ENCODE data around the gene TGFBR1.

TGFBR1 gene

DNA sequence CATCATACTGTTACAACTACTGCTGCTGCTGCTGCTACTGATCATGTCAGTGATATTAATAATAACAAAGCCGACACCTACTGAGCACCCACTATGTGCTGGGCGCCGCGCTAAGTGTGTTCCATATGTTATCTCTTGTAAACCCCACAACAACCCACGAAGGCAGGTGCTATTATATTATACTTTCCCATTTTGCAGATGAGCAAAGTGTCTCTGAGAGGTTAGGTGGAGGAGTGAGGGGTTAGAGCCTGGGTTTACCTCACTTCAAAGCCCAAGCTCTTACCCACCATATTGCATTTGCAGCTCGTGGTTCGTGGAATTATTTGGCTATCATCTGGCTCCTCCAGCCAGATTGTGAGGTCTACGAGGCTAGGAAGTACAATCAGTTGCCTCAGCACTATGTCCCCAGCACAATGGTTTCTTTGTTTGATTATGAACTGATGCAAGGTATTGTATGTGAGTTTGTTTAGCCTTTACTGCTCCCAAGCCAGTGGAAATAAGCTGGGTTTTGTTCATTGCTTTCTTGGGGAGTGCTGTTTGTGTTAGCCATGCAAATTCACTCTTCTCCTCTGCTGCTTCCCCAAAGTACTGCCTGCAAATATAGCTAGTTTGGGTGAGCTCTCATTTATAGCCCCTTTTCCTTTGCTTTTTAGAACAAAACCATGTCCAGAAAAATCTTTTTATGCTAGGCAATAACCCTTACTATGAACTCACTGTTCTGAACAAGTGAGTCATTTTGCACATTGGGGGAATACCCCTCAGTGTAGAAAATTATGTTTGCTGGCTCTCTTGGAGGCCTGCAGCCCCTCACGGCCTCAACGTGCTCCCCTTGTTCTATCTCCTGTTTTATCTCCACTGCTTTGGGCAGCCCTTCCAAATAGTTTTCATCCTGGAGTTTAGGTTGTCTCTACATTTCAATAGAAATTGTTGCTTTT, 68.9 kb downstream of the TGFBR1 start:
- H3K4me3 ChIP-seq (ENCODE audit: low read depth, low read length): no peak overlapping the region
- TF ChIP-seq, protein P1, sequence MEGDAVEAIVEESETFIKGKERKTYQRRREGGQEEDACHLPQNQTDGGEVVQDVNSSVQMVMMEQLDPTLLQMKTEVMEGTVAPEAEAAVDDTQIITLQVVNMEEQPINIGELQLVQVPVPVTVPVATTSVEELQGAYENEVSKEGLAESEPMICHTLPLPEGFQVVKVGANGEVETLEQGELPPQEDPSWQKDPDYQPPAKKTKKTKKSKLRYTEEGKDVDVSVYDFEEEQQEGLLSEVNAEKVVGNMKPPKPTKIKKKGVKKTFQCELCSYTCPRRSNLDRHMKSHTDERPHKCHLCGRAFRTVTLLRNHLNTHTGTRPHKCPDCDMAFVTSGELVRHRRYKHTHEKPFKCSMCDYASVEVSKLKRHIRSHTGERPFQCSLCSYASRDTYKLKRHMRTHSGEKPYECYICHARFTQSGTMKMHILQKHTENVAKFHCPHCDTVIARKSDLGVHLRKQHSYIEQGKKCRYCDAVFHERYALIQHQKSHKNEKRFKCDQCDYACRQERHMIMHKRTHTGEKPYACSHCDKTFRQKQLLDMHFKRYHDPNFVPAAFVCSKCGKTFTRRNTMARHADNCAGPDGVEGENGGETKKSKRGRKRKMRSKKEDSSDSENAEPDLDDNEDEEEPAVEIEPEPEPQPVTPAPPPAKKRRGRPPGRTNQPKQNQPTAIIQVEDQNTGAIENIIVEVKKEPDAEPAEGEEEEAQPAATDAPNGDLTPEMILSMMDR (conservative IDR thresholded peaks at IDR 0.05; ENCODE audit: low read depth, low read length): no peak
- DNase-seq (ENCODE audit: low read depth): no peak

DNA sequence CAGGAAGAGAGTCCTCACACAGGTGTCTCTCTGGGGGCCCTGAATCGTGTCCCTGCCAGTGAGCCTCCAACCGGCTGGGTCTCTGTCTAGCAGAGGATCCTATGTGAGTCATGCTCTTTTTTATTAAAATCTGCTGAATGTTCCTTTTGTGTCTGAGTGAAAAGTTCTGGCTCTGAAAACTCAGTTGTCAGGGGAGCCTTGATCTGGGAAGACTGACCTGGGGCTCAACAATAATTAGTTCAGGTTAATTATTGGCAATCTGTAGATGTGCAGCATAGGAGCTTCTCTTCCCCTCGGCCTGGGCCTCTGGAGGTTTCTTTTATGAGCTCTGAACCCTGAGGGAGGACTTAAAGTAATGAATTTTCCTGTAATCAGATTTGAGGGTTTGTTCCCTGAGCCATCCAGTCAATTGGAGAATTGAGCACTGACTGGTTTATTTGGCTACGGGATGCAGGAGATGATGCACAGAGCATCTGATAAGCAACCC, 71.7 kb downstream of the TGFBR1 start:
- no peak overlapping the region for H3K4me3 ChIP-seq (ENCODE audit: low read depth, low read length)
- TF ChIP-seq, protein P1 (conservative IDR thresholded peaks at IDR 0.05; ENCODE audit: low read depth, low read length): no peak
- no peak for DNase-seq (ENCODE audit: low read depth)

DNA sequence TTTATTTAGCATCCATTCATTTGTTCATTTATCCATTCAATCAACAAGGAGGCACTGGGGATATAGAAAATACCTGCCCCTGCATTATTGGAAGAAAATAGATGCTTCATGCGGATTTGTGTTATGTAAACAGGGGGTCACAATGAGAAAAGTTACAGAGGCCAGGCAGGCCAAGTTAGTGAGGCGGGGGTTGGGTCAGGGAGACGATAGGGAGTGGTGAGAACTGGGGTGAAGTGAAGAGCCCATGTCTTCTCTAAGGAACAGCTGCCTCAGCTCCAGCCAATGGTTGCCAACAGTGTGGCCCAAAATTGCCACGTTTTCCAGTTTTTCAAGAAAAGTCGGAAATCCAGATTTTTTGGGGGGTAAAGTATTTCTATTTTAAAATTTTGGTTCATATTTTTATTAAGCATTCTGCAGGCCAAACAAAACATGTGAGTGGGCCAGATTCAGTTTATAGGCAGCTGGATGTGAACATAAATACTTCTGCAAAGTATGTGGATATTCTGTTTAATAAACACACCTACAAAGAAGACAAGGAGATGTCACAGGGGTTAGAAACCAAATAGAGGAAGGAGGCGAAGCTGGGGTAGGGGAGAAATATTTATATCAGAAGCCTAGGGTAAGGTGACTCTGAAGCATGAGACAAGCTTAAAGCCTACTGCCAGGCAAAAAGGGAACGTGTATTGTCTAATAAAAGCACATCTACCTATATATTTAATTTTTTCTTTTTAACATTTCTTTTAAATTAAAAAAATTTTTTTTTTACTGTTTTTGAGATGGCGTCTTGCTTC, 72.9 kb downstream of the TGFBR1 start:
- no peak for DNase-seq (ENCODE audit: low read depth)
- H3K4me3 ChIP-seq (ENCODE audit: low read depth, low read length): no peak overlapping the region
- TF ChIP-seq, protein P1 (conservative IDR thresholded peaks at IDR 0.05; ENCODE audit: low read depth, low read length): no peak

DNA sequence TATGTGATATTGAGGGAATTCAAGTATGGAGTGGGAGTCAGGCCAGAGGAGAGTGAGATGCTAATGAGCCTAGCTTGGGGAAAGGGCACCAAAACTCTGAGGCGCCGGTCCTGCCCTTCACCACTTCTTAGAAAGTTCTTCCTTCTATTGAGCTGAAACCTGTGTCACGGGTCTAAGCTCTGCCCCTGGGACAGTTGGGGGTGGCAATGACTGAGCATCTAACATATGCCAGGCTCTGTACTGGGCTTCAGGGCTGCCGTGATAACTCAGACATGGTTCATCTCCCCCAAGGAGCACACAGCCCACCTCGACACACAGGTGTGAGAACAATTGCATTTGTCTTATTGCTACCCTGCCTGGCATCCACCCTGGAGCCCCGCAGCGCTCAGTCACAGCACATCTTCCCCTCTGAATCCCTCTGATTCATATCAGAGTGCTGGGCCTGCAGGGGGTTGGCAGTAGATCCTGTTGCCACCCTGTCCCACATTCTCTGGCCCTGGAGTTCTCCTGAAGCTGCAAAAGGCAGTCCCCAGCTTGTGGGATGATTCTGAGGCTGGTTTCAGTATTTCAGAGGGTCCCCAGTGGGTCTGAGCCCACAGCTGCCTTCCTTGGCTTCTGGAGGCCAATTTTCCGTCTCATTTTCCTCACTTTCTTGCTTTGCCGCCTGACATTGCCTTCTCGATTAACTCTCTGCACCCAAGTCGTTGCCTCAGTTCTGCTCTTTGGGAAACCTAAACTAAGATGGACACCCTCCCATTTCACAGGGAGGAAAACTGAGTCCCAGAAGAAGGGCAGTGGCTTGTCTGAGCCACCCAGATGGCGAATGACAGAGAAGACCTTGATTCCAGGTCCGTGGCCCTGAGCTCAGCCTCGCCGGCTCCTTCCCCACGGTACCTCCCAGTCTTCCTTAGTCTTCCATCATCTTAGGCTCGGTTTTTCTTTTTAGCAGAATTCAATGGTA, 74.3 kb downstream of the TGFBR1 start:
- no peak overlapping the region for H3K4me3 ChIP-seq (ENCODE audit: low read depth, low read length)
- no peak for DNase-seq (ENCODE audit: low read depth)
- TF ChIP-seq, protein P1 (conservative IDR thresholded peaks at IDR 0.05; ENCODE audit: low read depth, low read length): no peak

DNA sequence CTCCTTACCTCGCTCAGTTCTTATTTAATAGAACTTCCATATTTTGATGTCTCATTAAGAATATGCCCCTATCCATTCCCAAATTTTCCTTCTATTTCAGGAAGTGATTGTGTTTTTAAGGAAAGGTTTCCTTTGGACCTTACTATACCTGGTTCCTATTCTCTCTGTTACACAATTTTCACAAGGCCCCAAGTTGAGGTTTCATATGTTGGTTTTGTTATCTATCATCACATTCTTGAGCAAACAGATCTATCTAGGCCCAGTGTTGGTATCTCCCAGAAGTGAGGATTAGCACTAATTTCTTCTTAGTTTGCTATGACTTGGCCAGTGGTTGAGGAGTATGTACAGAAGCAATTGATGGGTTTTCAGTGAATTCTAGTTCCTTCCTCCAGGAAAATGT, 75.3 kb downstream of the TGFBR1 start:
- TF ChIP-seq, protein P1 (conservative IDR thresholded peaks at IDR 0.05; ENCODE audit: low read depth, low read length): no peak
- no peak for DNase-seq (ENCODE audit: low read depth)

DNA sequence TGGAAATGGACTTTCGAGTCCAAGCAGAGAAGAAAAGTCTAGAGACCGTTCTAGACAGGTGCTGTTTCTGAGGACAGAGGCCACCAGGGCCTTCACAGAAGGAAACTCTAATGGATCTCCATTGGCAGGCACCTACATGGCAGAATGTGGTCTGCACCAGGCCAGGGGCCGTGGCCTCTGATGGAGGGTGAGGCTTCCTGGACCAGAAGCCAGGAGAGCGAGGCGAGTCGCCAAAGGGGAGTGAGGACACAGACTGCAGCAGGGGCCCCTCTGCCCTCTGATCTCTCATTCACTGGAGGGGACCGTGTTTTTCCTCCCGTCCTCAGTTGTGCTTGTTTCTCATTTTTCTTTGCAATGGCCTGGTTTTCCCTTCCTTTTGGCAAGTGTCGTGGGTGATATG, 75.7 kb downstream of the TGFBR1 start:
- no peak for DNase-seq (ENCODE audit: low read depth)
- H3K4me3 ChIP-seq (ENCODE audit: low read depth, low read length): no peak overlapping the region
- TF ChIP-seq, protein P1 (conservative IDR thresholded peaks at IDR 0.05; ENCODE audit: low read depth, low read length): no peak

More for the DNA sequence above, 75.3 kb downstream of the TGFBR1 start:
- no peak overlapping the region for H3K4me3 ChIP-seq (ENCODE audit: low read depth, low read length)
